ENCODE measurements around the gene IFT52.
"Not testable (repeated sequence)": the region's sequence is repeated elsewhere in the genome, so short reads cannot be mapped to it uniquely, and the experiment has no call there.

IFT52 gene

DNA sequence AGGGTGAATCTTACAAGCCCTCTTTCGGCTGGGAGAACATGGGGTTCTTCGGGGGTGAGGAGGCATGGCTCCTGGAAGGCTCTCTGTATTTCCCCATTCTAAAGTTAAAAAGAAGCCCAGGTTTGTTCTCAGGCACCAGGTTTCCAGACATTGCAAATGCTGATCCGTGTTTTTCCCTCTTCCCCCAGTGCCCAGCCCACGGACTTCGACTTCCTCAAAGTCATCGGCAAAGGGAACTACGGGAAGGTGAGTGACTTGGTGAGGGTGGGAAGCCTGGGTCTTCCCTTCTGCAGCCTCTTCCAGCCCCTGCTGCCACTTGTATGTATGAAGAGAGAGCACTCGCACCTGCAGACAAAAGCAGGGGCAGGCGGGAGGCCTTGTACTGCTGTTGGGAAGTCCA lies 23.3 kb upstream of the IFT52 start:
- no peak for DNase-seq (ENCODE audit: low read depth in 1 of 2, low spot score in 1 of 2)

DNA sequence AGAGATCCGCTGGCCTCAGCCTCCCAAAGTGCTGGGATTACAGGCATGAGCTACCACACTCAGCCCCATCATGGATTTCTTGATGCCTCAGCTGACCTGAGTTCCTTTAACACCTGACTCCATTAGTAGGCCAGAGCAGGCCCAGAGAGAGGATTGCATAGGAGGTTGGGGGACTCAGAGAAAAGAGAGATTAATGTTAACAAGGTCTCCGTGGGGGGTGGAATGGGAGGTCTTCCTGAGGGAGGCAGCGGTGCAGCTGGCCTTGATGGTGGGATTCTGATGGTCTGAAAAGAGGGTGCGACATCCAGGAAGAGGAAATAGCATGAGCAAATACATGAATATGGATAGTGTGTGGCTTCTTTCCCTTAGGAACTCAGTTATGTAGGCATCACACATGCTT lies 22.0 kb upstream of the IFT52 start:
- no peak for DNase-seq (ENCODE audit: low read depth in 1 of 2, low spot score in 1 of 2)

GRCh38 chr20:43569282-43569681 lies 21.5 kb upstream of the IFT52 start:
- DNase-seq (ENCODE audit: low read depth in 1 of 2, low spot score in 1 of 2) = no peak

- no peak for DNase-seq (ENCODE audit: low read depth in 1 of 2, low spot score in 1 of 2)
Measured at GRCh38 chr20:43570496-43570895, 20.2 kb upstream of the IFT52 start.

- DNase-seq (ENCODE audit: low read depth in 1 of 2, low spot score in 1 of 2) = no peak
Measured at GRCh38 chr20:43571310-43571709, 19.4 kb upstream of the IFT52 start.

GRCh38 chr20:43571771-43572170 lies 19.0 kb upstream of the IFT52 start:
- DNase-seq (ENCODE audit: low read depth in 1 of 2, low spot score in 1 of 2) = no peak

- DNase-seq (ENCODE audit: low read depth in 1 of 2, low spot score in 1 of 2) = no peak
Measured at GRCh38 chr20:43572891-43573290, 17.8 kb upstream of the IFT52 start.

- DNase-seq (ENCODE audit: low read depth in 1 of 2, low spot score in 1 of 2) = no peak
Measured at GRCh38 chr20:43576108-43576507, 14.6 kb upstream of the IFT52 start.

- no peak for DNase-seq (ENCODE audit: low read depth in 1 of 2, low spot score in 1 of 2)
Measured at GRCh38 chr20:43579861-43580793, 10.6 kb upstream of the IFT52 start.

GRCh38 chr20:43583133-43583864 lies 7.4 kb upstream of the IFT52 start:
- no peak for DNase-seq (ENCODE audit: low read depth in 1 of 2, low spot score in 1 of 2)

DNA sequence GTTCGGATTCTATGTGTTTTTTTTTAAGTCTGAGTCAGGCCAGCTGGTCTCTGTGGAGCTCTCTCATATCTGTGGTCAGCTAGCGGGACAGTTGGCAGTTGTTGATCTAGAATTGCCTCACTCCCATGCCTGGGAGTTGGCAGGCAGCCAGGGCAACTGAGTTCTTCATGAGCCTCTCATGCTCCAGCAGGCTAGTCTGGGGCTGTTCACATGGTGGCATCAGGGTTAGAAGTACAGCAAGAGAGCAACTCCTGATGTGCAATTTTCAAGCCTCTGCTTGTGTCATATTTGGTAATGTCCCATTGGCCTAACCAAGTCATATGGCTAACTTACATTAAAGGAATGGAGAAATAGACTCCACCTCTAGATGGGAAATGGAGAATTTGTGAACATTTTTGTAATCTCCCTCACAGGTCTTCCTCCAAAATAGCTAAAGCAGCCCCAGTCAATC lies 6.7 kb upstream of the IFT52 start:
- DNase-seq (ENCODE audit: low read depth in 1 of 2, low spot score in 1 of 2) = no peak

DNA sequence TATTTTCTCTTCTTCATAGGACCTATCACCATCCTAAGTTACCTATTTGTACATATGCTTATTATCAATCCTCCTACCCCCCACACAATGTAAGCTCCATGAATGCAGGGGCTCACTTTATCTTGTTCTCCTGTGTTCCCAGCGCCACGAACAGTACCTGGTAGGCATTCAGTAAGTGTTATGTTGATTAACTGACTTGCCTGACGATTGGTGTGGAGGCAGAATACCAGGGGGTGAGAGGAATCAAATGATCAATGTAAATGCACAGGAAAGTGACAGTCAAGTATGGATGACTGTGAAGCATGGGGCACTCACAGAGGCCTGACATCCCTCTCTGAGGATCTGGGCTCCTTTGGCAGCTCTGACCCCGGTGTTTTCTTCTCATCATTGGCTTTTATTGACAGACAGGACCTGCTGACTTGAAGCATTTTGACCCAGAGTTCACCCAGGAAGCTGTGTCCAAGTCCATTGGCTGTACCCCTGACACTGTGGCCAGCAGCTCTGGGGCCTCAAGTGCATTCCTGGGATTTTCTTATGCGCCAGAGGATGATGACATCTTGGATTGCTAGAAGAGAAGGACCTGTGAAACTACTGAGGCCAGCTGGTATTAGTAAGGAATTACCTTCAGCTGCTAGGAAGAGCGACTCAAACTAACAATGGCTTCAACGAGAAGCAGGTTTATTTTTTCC lies 6.1 kb upstream of the IFT52 start:
- no peak for DNase-seq (ENCODE audit: low read depth in 1 of 2, low spot score in 1 of 2)

DNA sequence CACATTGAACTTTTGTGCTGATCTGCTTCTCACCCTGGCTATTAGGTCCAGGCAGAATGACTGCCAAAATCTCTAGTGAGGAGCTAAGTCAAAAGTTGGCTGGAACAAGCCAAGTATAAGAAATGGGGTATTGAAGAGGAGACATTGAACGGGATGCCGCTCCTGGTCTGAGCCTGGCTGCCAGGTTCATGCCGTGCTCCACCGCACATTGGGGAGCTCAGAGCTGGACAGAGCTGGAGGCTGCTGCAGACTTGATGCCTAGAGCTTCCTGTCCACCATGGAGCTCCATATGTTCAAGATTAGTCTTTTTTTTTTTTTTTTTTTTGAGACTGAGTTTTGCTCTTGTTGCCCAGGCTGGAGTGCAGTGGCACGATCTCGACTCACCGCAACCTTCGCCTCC lies 4.1 kb upstream of the IFT52 start:
- DNase-seq (ENCODE audit: low read depth in 1 of 2, low spot score in 1 of 2) = no peak

GRCh38 chr20:43588526-43588925 lies 2.2 kb upstream of the IFT52 start:
- DNase-seq (ENCODE audit: low read depth in 1 of 2, low spot score in 1 of 2) = not testable (repeated sequence)

DNA sequence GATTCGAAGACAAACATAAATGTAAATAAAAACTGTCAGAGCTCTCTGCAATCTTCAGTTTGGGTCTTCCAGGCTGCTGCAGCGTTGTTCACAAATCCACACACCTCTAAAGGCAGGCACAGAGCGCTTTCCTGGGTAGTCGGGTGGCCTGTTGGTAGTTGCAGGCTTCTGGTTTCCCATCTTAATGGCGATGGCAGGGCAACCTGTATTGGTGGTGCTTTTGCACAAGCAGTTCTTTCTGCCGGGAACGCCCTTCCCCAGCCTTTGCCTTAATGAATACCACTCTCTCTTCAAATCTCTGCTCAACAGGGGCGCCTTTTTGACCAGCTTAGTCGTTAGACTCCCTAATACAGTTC lies 723 bp upstream of the IFT52 start:
- DNase-seq (ENCODE audit: low read depth in 1 of 2, low spot score in 1 of 2) = peak in 1 of 2 donors; percentile 2

DNA sequence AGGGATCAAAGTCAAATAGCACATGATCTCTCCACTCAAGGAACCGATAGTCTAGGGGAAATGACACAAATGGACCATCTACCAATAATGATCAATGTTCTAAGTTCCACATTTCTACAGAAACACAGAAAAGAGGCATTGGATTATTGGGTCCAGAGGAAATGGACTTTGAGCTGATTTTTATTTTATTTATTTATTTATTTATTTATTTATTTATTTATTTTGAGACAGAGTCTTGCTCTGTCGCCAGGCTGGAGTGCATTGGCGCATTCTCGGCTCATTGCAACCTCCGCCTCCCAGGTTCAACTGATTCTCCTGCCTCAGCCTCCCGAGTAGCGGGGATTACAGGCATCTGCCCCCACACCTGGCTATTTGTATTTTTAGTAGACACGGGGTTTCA lies 11.2 kb downstream of the IFT52 start:
- DNase-seq (ENCODE audit: low read depth in 1 of 2, low spot score in 1 of 2) = not testable (repeated sequence)

- DNase-seq (ENCODE audit: low read depth in 1 of 2, low spot score in 1 of 2) = no peak
Measured at GRCh38 chr20:43603124-43603523, 12.4 kb downstream of the IFT52 start.

- DNase-seq (ENCODE audit: low read depth in 1 of 2, low spot score in 1 of 2) = no peak
Measured at GRCh38 chr20:43605715-43606114, 15.0 kb downstream of the IFT52 start.

- not testable (repeated sequence) for DNase-seq (ENCODE audit: low read depth in 1 of 2, low spot score in 1 of 2)
Measured at GRCh38 chr20:43607278-43607677, 16.5 kb downstream of the IFT52 start.

- no peak for DNase-seq (ENCODE audit: low read depth in 1 of 2, low spot score in 1 of 2)
Measured at GRCh38 chr20:43631598-43631997, 40.9 kb downstream of the IFT52 start.

DNA sequence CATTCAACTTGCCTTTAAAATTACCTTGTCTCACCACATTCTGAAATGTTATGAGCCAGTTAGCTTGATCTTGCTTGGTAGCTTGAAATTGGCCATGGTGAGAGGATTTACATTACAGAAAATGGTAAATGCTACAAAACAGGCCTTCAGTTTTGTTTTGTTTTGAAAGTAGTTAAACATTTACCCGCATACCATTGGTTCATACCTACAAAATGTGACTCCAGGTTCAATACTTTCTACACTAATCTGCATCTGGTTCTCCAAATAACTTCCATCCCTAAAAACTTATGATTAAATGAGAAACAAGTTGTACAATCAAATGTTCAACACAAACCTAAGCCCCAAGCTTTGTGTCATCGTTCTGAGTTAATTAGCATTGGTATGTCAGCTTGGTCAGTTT lies 45.7 kb downstream of the IFT52 start:
- DNase-seq (ENCODE audit: low read depth in 1 of 2, low spot score in 1 of 2) = no peak

DNA sequence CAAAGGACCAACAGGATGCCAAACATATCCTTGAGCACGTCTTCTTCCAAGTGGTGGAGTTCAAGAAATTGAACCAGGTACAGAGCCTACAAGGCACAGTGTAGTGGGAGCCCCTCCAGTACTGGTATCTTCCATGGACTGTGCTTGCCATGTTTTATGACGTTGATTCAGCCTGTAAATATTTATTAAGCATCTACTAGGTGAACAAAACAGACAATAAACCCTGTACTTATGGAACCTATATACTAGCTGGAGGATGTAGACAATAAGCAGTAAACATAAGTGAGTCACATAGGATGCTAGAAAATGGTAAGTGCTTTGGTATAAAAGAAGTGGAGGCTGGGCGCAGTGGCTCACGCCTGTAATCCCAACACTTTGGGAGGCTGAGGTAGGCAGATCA lies 51.8 kb downstream of the IFT52 start:
- DNase-seq (ENCODE audit: low read depth in 1 of 2, low spot score in 1 of 2) = no peak
